Stomach smooth muscle (tissue), 2 donors: ENCODE results near the gene ABI1.

Experiments used
- H3K27ac ChIP-seq: one replicate; pipeline ENCODE4 v1.7.0; 2013; ENCODE audit warnings: mild to moderate bottlenecking, low read length, inconsistent platforms
- H3K27me3 ChIP-seq, 2 donors: one replicate each; pipeline ENCODE4 v1.7.0; 2013; ENCODE audit warnings: low read length in 2 of 2; ENCODE audit not compliant: insufficient read depth in 2 of 2, control insufficient read depth in 1 of 2
- H3K36me3 ChIP-seq, 2 donors: one replicate each; pipeline ENCODE4 v1.7.0; 2013; ENCODE audit warnings: low read length in 2 of 2; ENCODE audit not compliant: control insufficient read depth in 2 of 2, insufficient read depth in 2 of 2
- H3K4me1 ChIP-seq: one replicate; pipeline ENCODE4 v1.7.0; 2013; ENCODE audit warnings: low read length; ENCODE audit not compliant: control insufficient read depth, insufficient read depth
- H3K4me3 ChIP-seq, 2 donors: one replicate each; pipeline ENCODE4 v1.7.0; 2013; ENCODE audit warnings: low read length in 2 of 2
- H3K9ac ChIP-seq, 2 donors: one replicate each; pipeline ENCODE4 v1.7.0; 2013; ENCODE audit warnings: low read length in 2 of 2, mild to moderate bottlenecking in 1 of 2
- H3K9me3 ChIP-seq, 2 donors: one replicate each; pipeline ENCODE4 v1.7.0; 2013; ENCODE audit warnings: low read length in 2 of 2; ENCODE audit not compliant: control insufficient read depth in 2 of 2
- donor health status: healthy.
- donor health status: Pancreatic carcinoma.

The ABI1 gene

DNA sequence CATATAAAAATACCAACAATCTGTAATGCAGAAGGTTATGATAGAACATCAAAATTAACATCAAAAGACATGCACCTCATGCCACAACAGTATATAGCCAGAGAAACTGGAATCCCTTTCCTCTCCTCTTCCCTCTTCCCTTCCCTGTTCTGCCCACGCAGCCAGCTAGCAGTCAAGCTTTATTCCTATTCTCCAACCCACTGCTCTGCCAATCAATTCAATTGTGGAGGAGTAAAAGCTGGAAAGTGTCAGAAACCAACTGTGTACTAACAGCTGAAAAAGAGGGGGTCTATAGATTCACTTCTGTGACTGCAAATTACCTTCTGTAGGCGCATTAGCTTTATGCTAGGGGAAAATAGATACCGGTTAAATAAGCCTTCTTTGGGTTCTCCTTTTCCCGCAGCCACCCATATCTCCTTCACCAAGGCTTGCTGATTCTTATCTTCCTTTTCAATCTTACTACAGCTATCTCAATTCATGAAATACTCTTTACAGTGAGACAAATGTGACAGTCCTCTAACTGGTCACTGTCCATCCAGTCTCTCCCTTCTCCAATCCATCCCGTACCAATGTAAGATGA, 16.3 kb downstream of the ABI1 start:
- Histone ChIP-seq H3K4me3 (no peak overlapping the region), H3K36me3 (no peaks in the 10 kb centered on the region), H3K27me3 (no peaks in the 10 kb centered on the region), H3K4me1 (peaks cover 2% of the 10 kb centered on the region), H3K27ac (no peak overlapping the region), H3K9ac (no peak overlapping the region), H3K9me3 (no peaks in the 10 kb centered on the region)

DNA sequence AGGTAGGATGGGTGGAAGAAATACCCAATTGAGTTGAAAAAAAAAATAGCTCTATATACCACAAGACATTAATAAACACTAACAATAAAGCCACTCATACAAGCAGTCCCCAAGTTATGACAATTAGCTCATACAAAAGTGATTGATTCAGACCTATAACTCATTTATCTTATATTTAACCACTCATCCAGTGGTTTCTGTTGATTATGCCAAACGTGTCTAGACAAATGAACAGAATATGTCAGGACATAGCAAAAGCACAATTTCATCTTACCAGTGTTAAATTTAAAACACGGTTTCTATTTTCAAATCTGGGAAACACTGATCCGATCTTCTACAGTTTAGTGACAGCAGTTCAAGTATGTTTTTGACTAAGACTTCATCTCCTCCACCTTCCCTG, 17.0 kb downstream of the ABI1 start:
- H3K9me3 ChIP-seq = no peaks in the 10 kb centered on the region
- H3K9ac ChIP-seq = no peak overlapping the region
- H3K4me3 ChIP-seq = no peak overlapping the region
- peaks cover 2% of the 10 kb centered on the region for H3K4me1 ChIP-seq
- no peak overlapping the region for H3K27ac ChIP-seq
- no peaks in the 10 kb centered on the region for H3K27me3 ChIP-seq
- H3K36me3 ChIP-seq = no peaks in the 10 kb centered on the region

DNA sequence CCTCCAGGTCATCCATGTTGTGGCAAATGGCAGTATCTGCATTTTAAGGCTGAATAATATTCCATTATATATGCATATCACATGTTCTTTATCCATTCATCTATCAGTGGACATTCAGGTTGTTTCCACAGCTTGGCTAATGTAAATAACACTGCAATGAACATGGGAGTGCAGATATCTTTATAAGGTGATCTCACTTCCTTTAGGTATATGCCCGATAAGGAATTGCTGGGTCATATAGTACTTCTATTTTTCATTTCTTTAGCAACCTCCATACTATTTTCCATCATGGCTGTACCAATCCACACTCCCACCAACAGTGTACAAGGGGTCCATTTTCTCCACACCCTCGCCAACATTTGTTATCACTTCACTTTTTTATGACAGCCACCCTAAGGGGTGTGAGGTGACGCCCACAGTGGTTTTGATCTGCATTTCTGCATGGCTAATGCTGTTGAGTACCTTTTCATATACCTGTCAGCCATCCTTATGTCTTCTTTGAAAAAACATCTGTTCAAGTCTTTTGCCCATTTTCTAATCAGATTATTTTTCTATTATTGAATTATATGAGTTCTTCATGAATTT, 18.9 kb downstream of the ABI1 start:
- Histone ChIP-seq H3K9ac (no peak overlapping the region), H3K36me3 (no peaks in the 10 kb centered on the region), H3K9me3 (no peaks in the 10 kb centered on the region), H3K4me3 (no peak overlapping the region), H3K27ac (no peak overlapping the region), H3K4me1 (peaks cover 2% of the 10 kb centered on the region), H3K27me3 (no peaks in the 10 kb centered on the region)

DNA sequence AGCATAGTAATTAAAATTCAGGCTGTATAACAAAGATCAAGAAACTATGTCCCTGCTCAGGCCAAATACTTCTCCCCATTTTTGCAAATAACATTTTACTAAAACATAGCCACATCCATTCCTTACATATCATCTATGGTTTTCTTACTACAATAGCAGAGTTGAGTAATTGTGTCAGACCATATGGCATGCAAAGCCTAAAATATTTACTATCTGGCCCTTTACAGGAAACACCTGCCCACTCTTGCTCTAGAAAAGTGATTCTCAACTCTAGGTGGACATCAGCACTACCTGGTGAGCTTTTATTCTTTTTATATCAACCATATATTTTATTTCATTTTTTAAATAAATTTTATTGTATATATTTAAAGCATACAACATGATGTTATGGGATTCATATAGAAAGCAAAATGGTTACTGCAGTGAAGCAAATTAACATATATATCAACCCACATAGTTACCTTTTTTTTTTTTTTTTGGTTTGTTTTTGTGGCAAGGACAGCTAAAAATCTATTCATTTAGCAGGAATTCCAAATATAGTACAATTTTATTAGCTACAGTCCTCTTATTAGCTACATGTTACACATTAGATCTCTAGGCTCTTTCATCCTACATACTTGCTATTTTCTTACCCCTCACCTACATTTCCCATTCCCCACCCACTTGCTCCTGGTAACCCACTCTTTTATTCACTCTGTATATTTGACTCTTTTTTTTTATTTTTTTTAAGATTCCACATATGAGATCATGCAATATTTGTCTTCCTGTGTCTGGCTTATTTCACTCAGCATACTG, 19.6 kb downstream of the ABI1 start:
- H3K27me3 ChIP-seq = no peaks in the 10 kb centered on the region
- no peak overlapping the region for H3K4me3 ChIP-seq
- H3K27ac ChIP-seq = no peak overlapping the region
- no peaks in the 10 kb centered on the region for H3K9me3 ChIP-seq
- H3K36me3 ChIP-seq = no peaks in the 10 kb centered on the region
- H3K9ac ChIP-seq = no peak overlapping the region
- peaks cover 2% of the 10 kb centered on the region for H3K4me1 ChIP-seq

DNA sequence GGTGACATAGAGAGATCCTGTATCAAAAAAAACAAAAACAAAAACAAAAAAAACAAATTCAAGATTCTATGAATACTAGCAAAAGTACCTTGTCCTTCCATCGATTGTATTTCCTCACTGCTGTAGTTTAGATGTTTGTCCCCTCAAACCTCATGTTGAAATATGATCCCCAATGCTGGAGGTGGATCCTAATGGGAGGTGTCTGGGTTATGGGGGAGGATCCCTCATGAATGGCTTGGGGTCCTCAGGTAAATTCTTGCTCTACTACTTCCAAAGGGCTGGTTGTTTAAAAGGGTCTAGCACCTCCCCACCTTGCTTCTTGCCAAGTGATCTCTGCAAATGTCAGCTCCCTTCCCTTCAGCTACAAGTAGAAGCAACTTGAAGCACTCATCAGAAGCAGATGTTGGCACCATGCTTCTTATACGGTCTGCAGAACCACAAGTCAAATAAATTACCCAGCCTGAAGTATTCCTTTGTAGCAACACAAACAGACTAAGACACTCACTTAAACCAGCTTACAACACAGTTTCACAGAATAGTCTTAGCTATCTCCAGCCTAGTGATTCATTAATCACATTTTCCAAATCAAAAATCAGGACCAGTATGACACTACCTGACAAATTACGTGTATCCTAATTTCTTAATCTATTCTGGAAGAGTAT, 20.7 kb downstream of the ABI1 start:
- Histone ChIP-seq H3K9ac (no peak overlapping the region), H3K4me3 (no peak overlapping the region), H3K4me1 (peaks cover 2% of the 10 kb centered on the region), H3K27me3 (no peaks in the 10 kb centered on the region), H3K27ac (no peak overlapping the region), H3K9me3 (no peaks in the 10 kb centered on the region), H3K36me3 (no peaks in the 10 kb centered on the region)

DNA sequence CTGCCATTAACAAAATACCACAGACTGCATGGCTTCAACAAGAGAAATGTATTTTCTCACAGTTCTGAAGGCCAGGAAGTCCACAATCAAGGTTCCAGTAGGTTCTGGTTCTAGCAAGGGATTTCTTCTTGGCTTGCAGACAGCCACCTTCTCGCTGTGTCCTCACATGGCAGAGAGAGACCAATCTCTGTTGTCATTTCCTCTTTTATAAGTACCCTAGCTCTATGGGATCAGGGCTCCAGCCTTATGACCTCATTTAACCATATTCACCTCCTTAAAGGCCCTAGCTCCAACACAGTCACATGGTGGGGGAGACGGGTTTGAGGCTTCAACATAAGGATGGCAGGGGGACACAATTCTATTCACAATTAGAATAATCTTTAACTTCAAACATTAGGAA, 23.6 kb downstream of the ABI1 start:
- Histone ChIP-seq H3K4me3 (no peak overlapping the region), H3K27ac (no peak overlapping the region), H3K36me3 (no peaks in the 10 kb centered on the region), H3K27me3 (no peaks in the 10 kb centered on the region), H3K9ac (no peak overlapping the region), H3K4me1 (peaks cover 2% of the 10 kb centered on the region), H3K9me3 (no peaks in the 10 kb centered on the region)

DNA sequence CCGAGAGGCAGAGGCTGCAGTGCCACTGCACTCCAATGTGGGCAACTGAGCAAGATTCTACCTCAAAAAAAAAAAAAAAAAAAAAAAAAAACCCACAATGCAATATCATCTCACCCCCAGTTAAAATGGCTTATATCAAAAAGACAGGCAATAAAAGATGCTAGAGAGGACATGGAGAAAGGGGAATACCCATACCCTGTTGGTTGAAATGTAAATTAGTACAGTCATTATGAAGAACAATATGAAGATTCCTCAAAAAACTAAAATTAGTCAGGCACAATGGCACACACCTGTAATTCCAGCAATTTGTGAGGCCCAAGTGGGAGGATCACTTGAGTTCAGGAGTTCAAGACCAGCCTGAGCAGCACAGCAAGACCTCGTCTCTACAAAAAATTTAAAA, 25.7 kb downstream of the ABI1 start:
- Histone ChIP-seq H3K36me3 (no peaks in the 10 kb centered on the region), H3K4me1 (no peaks in the 10 kb centered on the region), H3K4me3 (no peak overlapping the region), H3K9ac (no peak overlapping the region), H3K9me3 (no peaks in the 10 kb centered on the region), H3K27ac (no peak overlapping the region), H3K27me3 (no peaks in the 10 kb centered on the region)

DNA sequence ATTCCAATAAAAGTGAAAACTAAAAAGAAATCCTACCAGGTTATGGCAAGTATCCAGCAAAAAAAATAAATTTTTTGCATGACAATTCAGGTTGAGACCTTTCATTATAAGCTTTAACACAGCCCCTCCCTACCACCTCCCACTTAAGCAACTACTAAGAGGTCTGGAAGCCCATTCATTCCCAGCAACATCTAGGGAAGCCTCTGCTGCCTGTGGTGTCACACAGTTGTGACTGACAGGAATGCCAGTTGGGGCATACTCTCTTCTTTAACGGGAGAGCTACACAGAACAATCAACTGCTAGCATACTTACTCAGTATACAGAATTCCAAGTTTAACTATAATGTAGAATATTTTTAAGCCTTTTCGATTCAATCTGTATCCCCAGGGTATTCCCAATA, 27.8 kb downstream of the ABI1 start:
- Histone ChIP-seq H3K9me3 (no peaks in the 10 kb centered on the region), H3K4me1 (no peaks in the 10 kb centered on the region), H3K36me3 (no peaks in the 10 kb centered on the region)

DNA sequence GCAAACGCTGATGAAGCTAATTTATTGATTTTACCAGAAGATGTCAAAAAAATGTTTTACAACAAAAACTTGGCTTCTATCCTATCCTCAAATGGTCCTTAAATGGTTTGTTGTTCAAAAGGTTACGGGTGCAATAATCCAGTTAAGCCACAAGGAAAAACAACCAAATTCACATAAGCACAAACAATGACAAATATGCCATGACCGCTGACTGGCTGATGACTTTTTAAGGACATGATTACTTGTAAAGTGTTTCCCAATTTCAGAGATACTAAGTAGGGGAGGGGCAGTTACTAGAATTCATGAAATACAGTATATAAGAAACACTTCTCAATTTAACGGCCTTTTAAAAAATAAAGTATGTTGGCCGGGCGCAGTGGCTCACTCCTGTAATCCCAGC, 28.8 kb downstream of the ABI1 start:
- no peak overlapping the region for H3K27ac ChIP-seq

More for the DNA sequence above, 27.8 kb downstream of the ABI1 start:
- Histone ChIP-seq H3K27ac (no peak overlapping the region), H3K4me3 (no peak overlapping the region), H3K27me3 (no peaks in the 10 kb centered on the region), H3K9ac (no peak overlapping the region)

DNA sequence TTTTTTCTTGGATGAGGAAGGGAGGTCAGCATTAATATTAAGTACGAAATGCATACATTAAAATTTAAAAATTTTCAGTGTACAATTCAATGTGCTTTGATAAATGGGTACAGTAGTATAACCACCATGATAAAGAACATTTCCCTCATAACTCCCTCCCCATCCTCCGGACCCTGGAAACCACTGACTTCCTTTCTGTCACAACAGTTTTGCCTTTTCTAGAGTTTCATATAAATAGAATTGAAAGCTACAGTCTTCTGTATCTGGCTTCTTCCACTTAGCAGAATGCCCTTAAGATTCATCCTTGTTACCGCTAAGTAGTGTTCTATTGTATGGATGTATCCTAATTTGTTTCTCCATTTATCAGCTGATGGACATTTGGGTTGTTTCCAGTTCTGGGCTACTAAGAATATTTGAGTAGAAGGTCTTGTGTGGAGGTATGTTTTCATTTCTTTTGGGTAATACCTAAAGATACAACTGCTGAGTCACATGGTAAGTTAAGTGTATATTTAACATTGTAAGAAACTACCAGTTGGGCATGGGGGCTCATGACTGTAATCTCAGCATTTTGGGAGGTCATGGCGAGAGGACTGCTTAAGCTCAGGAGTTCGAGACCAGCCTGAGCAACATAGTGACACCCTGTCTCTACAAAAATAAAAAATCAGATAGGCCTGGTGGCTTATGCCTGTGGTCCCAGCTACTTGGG, 30.8 kb downstream of the ABI1 start:
- H3K27ac ChIP-seq = no peak overlapping the region
- H3K27me3 ChIP-seq = no peaks in the 10 kb centered on the region
- H3K4me1 ChIP-seq = no peaks in the 10 kb centered on the region

More for the DNA sequence above, 28.8 kb downstream of the ABI1 start:
- no peaks in the 10 kb centered on the region for H3K36me3 ChIP-seq
- no peaks in the 10 kb centered on the region for H3K27me3 ChIP-seq
- no peak overlapping the region for H3K4me3 ChIP-seq
- no peak overlapping the region for H3K9ac ChIP-seq
- no peaks in the 10 kb centered on the region for H3K4me1 ChIP-seq
- H3K9me3 ChIP-seq = no peaks in the 10 kb centered on the region

More for the DNA sequence above, 30.8 kb downstream of the ABI1 start:
- Histone ChIP-seq H3K9ac (no peak overlapping the region), H3K4me3 (no peak overlapping the region), H3K9me3 (no peaks in the 10 kb centered on the region), H3K36me3 (no peaks in the 10 kb centered on the region)
